Lung (tissue), 12 donors: ENCODE results near the gene GDF3. TPM values are rescaled to one million over a fixed set of nuclear protein-coding genes. Genes with fewer than 3 reads are reported as not detected.

Source experiments
- ATAC-seq: fragments of 200-7000 bp; cut with Tn5 transposase; one replicate; pipeline ENCODE4 v1.9.1; 2020; ENCODE audit warnings: moderate number of reproducible peaks; ENCODE audit not compliant: insufficient read depth, low FRiP score
- DNase-seq, 3 donors: peaks; one replicate each; pipeline ENCODE4 v3.0.0-alpha.2; 2013 to 2017
- H3K27ac ChIP-seq, 2 donors: one replicate each; pipeline ENCODE4 v1.5.1; 2013; ENCODE audit warnings: mild to moderate bottlenecking in 2 of 2, moderate library complexity in 2 of 2, control low read depth in 1 of 2, inconsistent platforms in 1 of 2, low read depth in 1 of 2, low read length in 1 of 2
- H3K27me3 ChIP-seq, 3 donors: one replicate each; pipeline ENCODE4 v1.5.1; 2013; ENCODE audit warnings: low read length in 2 of 3; ENCODE audit not compliant: control insufficient read depth in 3 of 3, insufficient read depth in 3 of 3
- H3K36me3 ChIP-seq, 4 donors: one replicate each; pipeline ENCODE4 v1.5.1; 2013; ENCODE audit warnings: low read length in 4 of 4, mild to moderate bottlenecking in 1 of 4, moderate library complexity in 1 of 4; ENCODE audit not compliant: control insufficient read depth in 4 of 4, insufficient read depth in 4 of 4
- H3K4me1 ChIP-seq, 5 donors: one replicate each; pipeline ENCODE4 v1.5.1; 2013; ENCODE audit warnings: low read length in 5 of 5, mild to moderate bottlenecking in 2 of 5, moderate library complexity in 1 of 5; ENCODE audit not compliant: control insufficient read depth in 5 of 5, insufficient read depth in 5 of 5
- H3K4me3 ChIP-seq: one replicate; pipeline ENCODE4 v1.5.1; 2013; ENCODE audit warnings: mild to moderate bottlenecking, control low read depth, moderate library complexity
- H3K9ac ChIP-seq, 2 donors: one replicate each; pipeline ENCODE4 v1.5.1; 2013; ENCODE audit warnings: low read length in 2 of 2, control low read depth in 1 of 2; ENCODE audit not compliant: insufficient read depth in 1 of 2
- H3K9me3 ChIP-seq, 4 donors: one replicate each; pipeline ENCODE4 v1.5.1; 2013; ENCODE audit warnings: low read length in 3 of 4, mild to moderate bottlenecking in 1 of 4, moderate library complexity in 1 of 4; ENCODE audit not compliant: control insufficient read depth in 4 of 4, insufficient read depth in 3 of 4
- WGBS, 2 donors: extraction: QIAGEN DNeasy Blood & Tissue Kit; methylation state at CpG; one replicate each; pipeline ENCODE4 v1.1.7; 2013; 5-methylcytosine and 5-hydroxymethylcytosine counted together
- polyA plus RNA-seq, 2 donors: library from polyadenylated mRNA; stranded (reverse); fragments of 200-250 nt; gene quantifications; one replicate each; pipeline ENCODE4 v1.2.1, GENCODE V29; 2013
- total RNA-seq, 2 donors: library from RNA; depleted of rRNA in 1 of 2; stranded (reverse); fragments of >200 nt in 1 of 2; gene quantifications; one replicate each; pipeline ENCODE4 v1.2.1, GENCODE V29; 2014 to 2021
- TF ChIP-seq, protein P1 (sequence below): IDR thresholded peaks from 2 replicates; pipeline ENCODE4 v1.5.1; 2012; ENCODE audit warnings: mild to moderate bottlenecking; ENCODE audit errors: control extremely low read depth, extremely low read depth
- donor health status: control.
- donor health status: control.
- donor health status: Bipolar disorder and iron deficiency.
- donor health status: healthy.
- donor health status: DM: yes; HTN: yes; CAD: no.

Gene GDF3
- total and polyA plus RNA-seq, 4 donors, result 0.02 to 0.35 TPM; not detected in 2

DNA sequence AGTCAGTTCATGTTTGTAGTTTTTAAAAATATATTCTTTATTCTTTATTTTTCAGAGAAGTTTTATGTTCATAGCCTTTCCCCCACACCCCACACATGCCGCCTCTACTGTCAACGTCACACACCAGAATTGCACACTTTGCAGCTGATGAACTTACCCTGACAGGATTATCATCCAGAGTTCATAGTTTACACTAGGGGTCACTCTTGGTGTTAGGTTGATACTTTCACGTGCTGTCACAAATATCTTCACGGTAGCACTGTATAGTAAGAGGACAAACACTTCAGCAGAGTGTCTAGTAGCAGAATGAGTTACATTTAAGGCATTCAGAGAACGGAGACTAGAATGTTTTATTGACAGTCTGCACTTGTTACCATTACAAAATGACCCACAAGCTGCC is 20.8 kb upstream of the GDF3 start:
- Histone ChIP-seq H3K27me3 (peaks cover 0 to 3% (median 0%) of the 10 kb centered on the region in 3 donors), H3K36me3 (no peaks in the 10 kb centered on the region), H3K4me1 (no peaks in the 10 kb centered on the region), H3K4me3 (no peak overlapping the region), H3K9ac (no peak overlapping the region), H3K27ac (no peak overlapping the region), H3K9me3 (no peaks in the 10 kb centered on the region)
- peak; percentile 47 for ATAC-seq
- DNase-seq, result peak in 1 of 3 donors; percentile 16
- TF ChIP-seq, protein P1, sequence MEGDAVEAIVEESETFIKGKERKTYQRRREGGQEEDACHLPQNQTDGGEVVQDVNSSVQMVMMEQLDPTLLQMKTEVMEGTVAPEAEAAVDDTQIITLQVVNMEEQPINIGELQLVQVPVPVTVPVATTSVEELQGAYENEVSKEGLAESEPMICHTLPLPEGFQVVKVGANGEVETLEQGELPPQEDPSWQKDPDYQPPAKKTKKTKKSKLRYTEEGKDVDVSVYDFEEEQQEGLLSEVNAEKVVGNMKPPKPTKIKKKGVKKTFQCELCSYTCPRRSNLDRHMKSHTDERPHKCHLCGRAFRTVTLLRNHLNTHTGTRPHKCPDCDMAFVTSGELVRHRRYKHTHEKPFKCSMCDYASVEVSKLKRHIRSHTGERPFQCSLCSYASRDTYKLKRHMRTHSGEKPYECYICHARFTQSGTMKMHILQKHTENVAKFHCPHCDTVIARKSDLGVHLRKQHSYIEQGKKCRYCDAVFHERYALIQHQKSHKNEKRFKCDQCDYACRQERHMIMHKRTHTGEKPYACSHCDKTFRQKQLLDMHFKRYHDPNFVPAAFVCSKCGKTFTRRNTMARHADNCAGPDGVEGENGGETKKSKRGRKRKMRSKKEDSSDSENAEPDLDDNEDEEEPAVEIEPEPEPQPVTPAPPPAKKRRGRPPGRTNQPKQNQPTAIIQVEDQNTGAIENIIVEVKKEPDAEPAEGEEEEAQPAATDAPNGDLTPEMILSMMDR, result no peak
- 14 to 18% methylated on average over 5 of the region's 5 CpGs for WGBS, 2 donors

DNA sequence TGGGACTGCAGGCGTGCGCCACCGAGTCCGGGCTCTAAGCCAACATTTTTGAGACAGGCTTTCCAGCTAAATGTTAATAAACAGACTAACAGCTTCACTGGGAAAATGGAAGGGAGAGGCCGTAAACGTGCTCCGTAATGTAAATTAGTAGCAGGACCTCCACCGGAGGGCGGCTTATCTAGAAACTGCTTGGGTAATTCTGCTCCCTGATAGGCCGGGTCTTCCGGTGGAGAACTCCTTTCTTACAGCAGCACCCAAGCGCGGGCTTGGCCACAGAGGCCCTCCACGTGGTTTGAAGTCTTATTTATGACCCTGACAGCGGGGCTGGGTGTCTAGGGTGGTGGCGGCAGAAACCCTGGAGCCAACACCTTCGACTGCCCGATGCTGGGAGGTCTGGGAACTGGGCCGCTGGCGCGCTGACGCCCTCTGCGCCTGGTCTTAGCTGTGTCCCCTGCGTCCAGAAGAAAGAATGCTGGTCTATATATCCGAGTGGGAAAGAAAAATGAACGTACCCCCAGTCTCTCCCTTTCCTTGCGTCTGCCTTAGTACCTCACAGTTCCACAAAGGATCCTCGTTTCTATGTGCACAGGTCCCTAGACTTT is 17.4 kb upstream of the GDF3 start:
- H3K27me3 ChIP-seq, result no peaks in the 10 kb centered on the region
- ATAC-seq, result no peak
- TF ChIP-seq, protein P1, result no peak
- 91 to 93% methylated on average over 28 of the region's 28 CpGs for WGBS, 2 donors
- H3K9me3 ChIP-seq, result no peaks in the 10 kb centered on the region
- H3K4me1 ChIP-seq, result no peaks in the 10 kb centered on the region
- H3K9ac ChIP-seq, result no peak overlapping the region
- DNase-seq, result no peak
- H3K4me3 ChIP-seq, result no peak overlapping the region
- H3K27ac ChIP-seq, result no peak overlapping the region
- no peaks in the 10 kb centered on the region for H3K36me3 ChIP-seq

DNA sequence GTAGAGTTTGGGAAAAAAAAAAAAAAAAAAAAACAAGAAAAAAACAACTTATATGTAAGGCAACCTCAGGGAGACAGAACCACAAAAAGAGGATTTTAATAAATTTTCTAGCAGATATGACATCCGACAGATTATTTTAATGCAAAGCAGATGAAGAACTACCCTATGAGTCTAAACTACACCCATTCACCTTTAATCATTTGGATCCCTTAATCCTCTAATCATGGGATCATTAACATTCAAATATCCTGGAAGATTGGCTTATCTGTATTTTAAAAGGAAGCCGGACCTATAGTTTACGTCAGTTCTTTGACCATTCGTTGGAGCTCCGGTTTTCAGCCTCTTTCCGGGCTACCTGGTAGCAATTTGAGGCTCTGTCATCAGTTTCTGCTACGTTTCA is 15.6 kb upstream of the GDF3 start, which contains the start of gene DPPA3:
DPPA3 (plus strand) TSS at position 301 of the 400 bp plus-strand sequence. CDS start 138 bp downstream, outside the sequence.
- ATAC-seq, result no peak
- no peaks in the 10 kb centered on the region for H3K36me3 ChIP-seq
- H3K9me3 ChIP-seq, result no peaks in the 10 kb centered on the region
- no peak within 1 kb of the TSS for H3K4me3 ChIP-seq
- no peak within 1 kb of the TSS for H3K9ac ChIP-seq
- no peaks in the 10 kb centered on the region for H3K4me1 ChIP-seq
- 82 to 89% methylated on average over 7 of the region's 7 CpGs for WGBS, 2 donors
- TF ChIP-seq, protein P1, result no peak
- H3K27ac ChIP-seq, result no peak within 1 kb of the TSS
- H3K27me3 ChIP-seq, result no peaks in the 10 kb centered on the region
- DNase-seq, result no peak
